ENCODE results near the gene ITPR2.

The ITPR2 gene

DNA sequence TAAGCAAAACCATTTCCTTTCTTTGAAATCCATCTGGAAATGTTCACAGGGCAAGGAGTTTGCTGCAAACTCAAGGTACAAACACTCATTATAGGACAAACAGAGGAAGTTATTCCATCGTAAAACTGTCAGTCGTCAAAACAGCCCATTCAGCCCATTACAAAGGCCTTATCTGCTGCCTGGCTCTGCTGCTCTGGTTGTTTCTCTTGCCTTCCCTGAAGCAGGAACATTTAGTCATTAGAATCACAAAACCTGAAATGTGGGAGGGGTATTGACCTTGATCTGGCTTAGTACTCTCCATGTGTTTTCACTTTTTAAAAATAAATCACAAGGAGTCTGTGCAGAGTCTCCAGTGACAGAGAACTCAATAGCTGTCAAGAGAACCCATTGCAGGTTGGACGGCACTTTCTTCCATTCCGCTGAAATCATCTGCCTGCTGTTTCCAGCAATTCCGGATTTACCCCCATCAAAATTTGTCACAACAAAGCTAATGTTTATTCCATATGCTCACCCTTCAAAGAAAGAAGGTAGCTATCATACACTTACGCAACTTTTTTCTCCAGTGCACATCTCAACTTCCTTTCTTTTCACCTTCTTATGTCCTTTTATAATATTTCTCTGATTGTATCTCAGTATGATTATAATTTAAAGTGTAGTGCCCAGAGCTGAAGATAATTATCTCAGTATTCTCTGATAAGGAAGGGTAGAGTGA is 24.6 kb upstream of the ITPR2 start:
- Mint-ChIP-seq H3K4me1 (no peaks in the 10 kb centered on the region), H3K4me3 (no peak overlapping the region), H3K27me3 (peaks cover 3% of the 10 kb centered on the region), H3K36me3 (no peaks in the 10 kb centered on the region), H3K9me3 (no peaks in the 10 kb centered on the region), H3K27ac (no peak overlapping the region)

DNA sequence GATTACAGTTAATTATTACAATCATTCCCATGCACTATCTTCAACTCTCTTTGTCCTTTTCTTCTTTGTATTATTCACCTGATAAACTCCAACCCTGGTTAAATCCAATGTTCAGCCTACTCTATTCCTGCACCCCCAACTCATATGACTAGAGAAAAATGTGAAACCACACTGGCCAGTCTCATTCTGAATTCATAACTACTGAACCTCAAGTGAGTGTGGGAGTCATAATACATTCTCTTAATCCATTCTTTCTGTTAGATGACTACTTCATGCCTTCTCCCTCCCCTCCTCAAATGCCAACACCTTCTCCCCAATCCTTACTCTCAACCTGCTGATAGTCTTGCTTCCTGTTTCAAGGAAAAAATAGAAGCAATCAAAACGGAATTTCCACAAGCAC is 22.3 kb upstream of the ITPR2 start:
- no peak overlapping the region for H3K27ac Mint-ChIP-seq
- H3K27me3 Mint-ChIP-seq: no peaks in the 10 kb centered on the region

GRCh38 chr12:26854031-26854390 is 21.0 kb upstream of the ITPR2 start:
- Mint-ChIP-seq H3K27me3 (peaks cover 2% of the 10 kb centered on the region), H3K4me3 (no peak overlapping the region), H3K27ac (no peak overlapping the region), H3K36me3 (no peaks in the 10 kb centered on the region), H3K4me1 (no peaks in the 10 kb centered on the region), H3K9me3 (no peaks in the 10 kb centered on the region)

More for the DNA sequence above, 22.3 kb upstream of the ITPR2 start:
- Mint-ChIP-seq H3K9me3 (no peaks in the 10 kb centered on the region), H3K36me3 (no peaks in the 10 kb centered on the region), H3K4me1 (no peaks in the 10 kb centered on the region), H3K4me3 (no peak overlapping the region)

DNA sequence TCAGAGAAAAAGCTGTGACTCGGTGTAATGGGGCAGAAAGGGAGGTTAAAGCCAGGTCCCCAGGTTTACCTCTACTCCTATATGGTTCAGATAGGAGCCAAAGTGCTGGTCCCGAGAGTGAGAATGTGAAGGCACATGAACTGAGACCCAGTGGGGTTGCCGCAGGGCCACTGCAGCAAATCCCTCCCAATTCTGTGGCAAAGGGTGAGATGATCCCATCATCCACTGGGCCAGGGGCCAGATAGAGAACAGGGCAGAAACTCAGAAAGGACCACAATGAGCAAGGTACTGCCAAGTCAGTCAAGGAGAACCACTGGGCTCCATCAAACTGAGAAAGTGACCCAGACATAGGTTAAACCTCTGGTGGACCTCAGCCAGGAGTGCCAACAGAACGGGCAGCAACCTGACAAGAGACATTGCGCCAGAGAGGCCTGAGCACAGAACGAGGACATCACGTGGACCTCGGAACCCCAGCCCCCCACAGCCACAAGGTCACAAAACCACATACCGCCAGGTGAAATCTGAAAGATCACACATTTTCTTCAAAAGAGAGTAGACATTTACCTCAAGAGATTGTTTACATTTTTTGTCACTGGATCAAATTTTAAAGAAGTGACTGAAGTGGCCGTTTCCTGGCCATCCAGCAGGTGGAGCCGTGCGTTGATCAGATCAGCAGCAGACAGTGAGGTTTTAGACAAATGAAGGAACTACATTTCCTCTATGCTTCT is 20.5 kb upstream of the ITPR2 start:
- Mint-ChIP-seq H3K9me3 (no peaks in the 10 kb centered on the region), H3K4me1 (no peaks in the 10 kb centered on the region), H3K27me3 (peaks cover 2% of the 10 kb centered on the region), H3K4me3 (no peak overlapping the region), H3K27ac (no peak overlapping the region), H3K36me3 (no peaks in the 10 kb centered on the region)

DNA sequence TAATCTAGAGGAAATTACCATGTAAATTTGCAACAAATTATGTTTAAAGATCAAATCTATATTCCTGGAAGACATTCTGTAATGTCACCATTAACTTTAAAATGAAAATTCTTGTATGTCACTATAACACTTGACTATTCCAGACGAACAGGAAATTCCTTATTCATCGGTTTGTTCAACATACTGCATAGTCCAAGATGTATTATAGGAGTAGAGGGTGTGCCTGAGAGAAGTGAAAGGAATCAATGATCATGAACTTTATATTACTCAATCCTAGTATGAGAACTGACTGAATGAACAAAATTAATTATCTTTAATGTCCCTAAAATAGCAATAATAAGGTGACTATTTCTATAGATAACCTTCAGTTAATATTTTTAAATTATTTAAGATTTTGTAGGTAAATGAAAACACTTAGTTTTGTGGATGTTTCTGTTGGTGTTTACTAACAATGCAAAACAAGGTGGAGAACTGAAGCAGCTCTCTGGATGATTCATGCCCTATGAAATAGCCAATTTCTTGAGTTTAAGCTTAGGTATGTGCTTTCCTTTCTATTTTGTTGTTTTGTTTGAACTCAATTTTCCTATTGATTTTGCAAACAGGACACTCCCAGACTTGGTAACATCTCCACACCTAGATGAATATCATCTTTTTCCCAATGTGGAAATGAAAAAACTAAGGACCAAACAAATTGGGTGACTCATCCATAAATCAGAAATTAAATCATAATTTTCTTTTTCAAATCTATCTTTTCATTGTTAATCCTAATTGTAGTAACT is 18.2 kb upstream of the ITPR2 start:
- Mint-ChIP-seq H3K4me3 (no peak overlapping the region), H3K9me3 (no peaks in the 10 kb centered on the region), H3K36me3 (no peaks in the 10 kb centered on the region), H3K27ac (no peak overlapping the region), H3K4me1 (no peaks in the 10 kb centered on the region), H3K27me3 (peaks cover 2% of the 10 kb centered on the region)

- Mint-ChIP-seq H3K4me3 (no peak overlapping the region), H3K27me3 (peaks cover 2% of the 10 kb centered on the region), H3K9me3 (no peaks in the 10 kb centered on the region), H3K4me1 (no peaks in the 10 kb centered on the region), H3K36me3 (no peaks in the 10 kb centered on the region), H3K27ac (no peak overlapping the region)
These were observed 15.3 kb upstream of the ITPR2 start for GRCh38 chr12:26848156-26848825.

GRCh38 chr12:26847431-26847830 is 14.4 kb upstream of the ITPR2 start:
- Mint-ChIP-seq H3K36me3 (no peaks in the 10 kb centered on the region), H3K27me3 (peaks cover 2% of the 10 kb centered on the region), H3K4me1 (no peaks in the 10 kb centered on the region), H3K9me3 (no peaks in the 10 kb centered on the region), H3K27ac (no peak overlapping the region), H3K4me3 (no peak overlapping the region)

- no peaks in the 10 kb centered on the region for H3K4me1 Mint-ChIP-seq
- no peak overlapping the region for H3K27ac Mint-ChIP-seq
- no peaks in the 10 kb centered on the region for H3K9me3 Mint-ChIP-seq
- no peaks in the 10 kb centered on the region for H3K36me3 Mint-ChIP-seq
- H3K27me3 Mint-ChIP-seq: peaks cover 2% of the 10 kb centered on the region
- peak overlapping the region; percentile 47 for H3K4me3 Mint-ChIP-seq
These were observed 13.4 kb upstream of the ITPR2 start for GRCh38 chr12:26846416-26846815.

DNA sequence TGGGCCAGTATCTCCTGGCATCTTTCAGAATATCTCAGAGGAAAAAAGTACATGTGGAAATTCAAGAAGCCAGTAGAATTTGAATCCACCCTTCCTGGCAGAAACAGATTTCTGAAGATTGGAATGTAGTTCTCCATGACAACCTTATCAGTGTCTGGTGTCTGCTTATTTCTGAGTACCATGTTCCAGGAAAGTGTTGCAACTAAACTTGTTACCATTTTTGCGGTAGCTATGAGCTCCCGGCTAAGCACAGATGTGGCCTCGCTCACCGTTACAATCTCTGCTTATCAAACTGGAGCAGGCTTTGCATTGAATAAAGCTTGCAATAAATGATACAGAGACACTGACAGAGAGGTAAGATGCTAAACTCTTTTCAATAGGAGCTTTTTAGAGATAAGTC is 13.0 kb upstream of the ITPR2 start:
- no peaks in the 10 kb centered on the region for H3K36me3 Mint-ChIP-seq
- H3K4me3 Mint-ChIP-seq: no peak overlapping the region
- H3K9me3 Mint-ChIP-seq: no peaks in the 10 kb centered on the region
- no peak overlapping the region for H3K27ac Mint-ChIP-seq
- peaks cover 2% of the 10 kb centered on the region for H3K27me3 Mint-ChIP-seq
- H3K4me1 Mint-ChIP-seq: peaks cover 4% of the 10 kb centered on the region

DNA sequence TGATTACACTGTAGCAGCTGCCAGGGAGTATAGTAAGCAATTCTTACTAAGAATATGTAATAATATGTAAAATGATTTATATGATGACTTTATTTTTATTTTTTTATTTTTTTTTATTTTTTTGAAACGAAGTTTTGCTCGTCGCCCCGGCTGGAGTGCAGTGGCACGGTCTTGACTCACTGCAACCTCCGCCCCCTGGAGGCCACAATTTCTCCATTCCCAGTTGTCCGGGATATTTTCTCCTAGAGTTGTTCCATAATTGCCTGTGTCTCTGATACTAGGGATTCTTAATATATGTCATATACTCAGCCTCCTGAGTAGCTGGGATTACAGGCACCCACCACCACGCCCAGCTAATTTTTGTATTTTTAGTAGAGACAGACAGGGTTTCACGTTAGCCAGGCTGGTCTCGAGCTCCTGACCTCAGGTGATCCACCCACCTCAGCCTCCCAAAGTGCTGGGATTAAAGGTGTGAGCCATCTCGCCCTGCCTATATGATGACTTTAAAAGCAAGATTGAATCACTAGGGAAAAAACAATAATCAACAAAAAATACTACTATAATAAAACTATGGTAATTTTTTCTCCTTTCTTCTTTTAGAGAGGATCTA is 12.2 kb upstream of the ITPR2 start:
- H3K36me3 Mint-ChIP-seq: no peaks in the 10 kb centered on the region
- peaks cover 7% of the 10 kb centered on the region for H3K4me1 Mint-ChIP-seq
- H3K4me3 Mint-ChIP-seq: no peak overlapping the region
- H3K27me3 Mint-ChIP-seq: peaks cover 2% of the 10 kb centered on the region
- no peaks in the 10 kb centered on the region for H3K9me3 Mint-ChIP-seq
- no peak overlapping the region for H3K27ac Mint-ChIP-seq

GRCh38 chr12:26843311-26843710 is 10.3 kb upstream of the ITPR2 start:
- H3K9me3 Mint-ChIP-seq: no peaks in the 10 kb centered on the region
- H3K36me3 Mint-ChIP-seq: no peaks in the 10 kb centered on the region
- no peak overlapping the region for H3K4me3 Mint-ChIP-seq
- H3K27me3 Mint-ChIP-seq: no peaks in the 10 kb centered on the region
- H3K4me1 Mint-ChIP-seq: peaks cover 7% of the 10 kb centered on the region
- H3K27ac Mint-ChIP-seq: no peak overlapping the region

- no peak overlapping the region for H3K4me3 Mint-ChIP-seq
- peaks cover 7% of the 10 kb centered on the region for H3K4me1 Mint-ChIP-seq
- no peak overlapping the region for H3K27ac Mint-ChIP-seq
- H3K9me3 Mint-ChIP-seq: no peaks in the 10 kb centered on the region
- H3K36me3 Mint-ChIP-seq: no peaks in the 10 kb centered on the region
- no peaks in the 10 kb centered on the region for H3K27me3 Mint-ChIP-seq
These were observed 8.1 kb upstream of the ITPR2 start for GRCh38 chr12:26841085-26841484.

DNA sequence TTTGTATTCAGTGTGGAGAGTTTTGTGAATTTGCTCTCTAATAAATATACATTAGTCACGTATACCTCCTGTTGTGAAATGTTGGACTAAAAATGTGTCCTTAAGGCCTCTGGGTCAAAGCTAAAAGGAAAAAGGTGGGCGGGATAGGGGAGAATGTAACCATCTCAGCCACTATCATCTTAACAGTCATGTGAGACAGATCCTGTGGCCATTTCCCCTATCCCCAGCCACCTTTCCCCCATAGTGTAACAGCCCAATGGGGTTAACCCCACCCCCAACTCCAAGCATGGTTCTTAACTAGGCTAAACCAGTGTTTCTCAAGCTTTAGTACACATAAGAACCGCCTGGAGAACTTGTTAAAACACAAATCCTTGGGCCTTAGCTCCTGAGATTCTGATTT is 6.5 kb upstream of the ITPR2 start:
- H3K9me3 Mint-ChIP-seq: no peaks in the 10 kb centered on the region
- H3K36me3 Mint-ChIP-seq: no peaks in the 10 kb centered on the region
- no peaks in the 10 kb centered on the region for H3K27me3 Mint-ChIP-seq
- no peak overlapping the region for H3K27ac Mint-ChIP-seq
- peaks cover 7% of the 10 kb centered on the region for H3K4me1 Mint-ChIP-seq
- no peak overlapping the region for H3K4me3 Mint-ChIP-seq

GRCh38 chr12:26838888-26839416 is 6.0 kb upstream of the ITPR2 start:
- no peaks in the 10 kb centered on the region for H3K27me3 Mint-ChIP-seq
- H3K9me3 Mint-ChIP-seq: no peaks in the 10 kb centered on the region
- H3K27ac Mint-ChIP-seq: no peak overlapping the region
- peaks cover 10% of the 10 kb centered on the region for H3K4me1 Mint-ChIP-seq
- no peaks in the 10 kb centered on the region for H3K36me3 Mint-ChIP-seq
- H3K4me3 Mint-ChIP-seq: no peak overlapping the region

- peaks cover 21% of the 10 kb centered on the region for H3K4me1 Mint-ChIP-seq
- peaks cover 2% of the 10 kb centered on the region for H3K36me3 Mint-ChIP-seq
- no peaks in the 10 kb centered on the region for H3K27me3 Mint-ChIP-seq
- no peaks in the 10 kb centered on the region for H3K9me3 Mint-ChIP-seq
- H3K27ac Mint-ChIP-seq: no peak overlapping the region
- H3K4me3 Mint-ChIP-seq: no peak overlapping the region
These were observed 3.2 kb upstream of the ITPR2 start for GRCh38 chr12:26836201-26836600.

All from activated naive CD4-positive, alpha-beta T cell treated with anti-CD3 and anti-CD28 coated beads, Interleukin-2, amount 50 U/mL, for 24 hours (primary cell).